GM12801 (cell line): ENCODE measurements around the gene TIMM50.

Source experiments
- CTCF ChIP-seq: IDR thresholded peaks from one replicate; pipeline ENCODE4 v1.5.1; 2011; ENCODE audit warnings: control low read depth; ENCODE audit not compliant: insufficient read length; ENCODE audit errors: extremely low read depth

The TIMM50 gene

GRCh38 chr19:39472746-39473442 is 7.7 kb upstream of the TIMM50 start:
- TF ChIP-seq CTCF = no peak

GRCh38 chr19:39473443-39473960 is 7.1 kb upstream of the TIMM50 start:
- TF ChIP-seq CTCF = no peak

- no peak for TF ChIP-seq CTCF
These were observed 6.5 kb upstream of the TIMM50 start for GRCh38 chr19:39474139-39474620.

GRCh38 chr19:39475748-39476147 is 4.9 kb upstream of the TIMM50 start:
- TF ChIP-seq CTCF = no peak

GRCh38 chr19:39479916-39480315 is 722 bp upstream of the TIMM50 start:
- TF ChIP-seq CTCF = no peak

GRCh38 chr19:39481229-39481545 is 549 bp downstream of the TIMM50 start:
- TF ChIP-seq CTCF = no peak

GRCh38 chr19:39481676-39482075 is 1.0 kb downstream of the TIMM50 start:
- no peak for TF ChIP-seq CTCF
